B cell (primary cell): Measurements from ENCODE around the gene ZFYVE9.

Experiments
- EZH2 ChIP-seq: IDR thresholded peaks from 2 replicates; pipeline ENCODE4 v1.6.1; 2012; ENCODE audit warnings: borderline replicate concordance, low read depth, mild to moderate bottlenecking, moderate library complexity, low read length; ENCODE audit not compliant: insufficient read depth, poor library complexity, severe bottlenecking
- TF ChIP-seq, protein P1 (sequence below): fragments of 200-600 bp; IDR thresholded peaks from one replicate; pipeline ENCODE4 v1.8.0; 2022; ENCODE audit warnings: antibody characterized with exemption, mild to moderate bottlenecking

DNA sequence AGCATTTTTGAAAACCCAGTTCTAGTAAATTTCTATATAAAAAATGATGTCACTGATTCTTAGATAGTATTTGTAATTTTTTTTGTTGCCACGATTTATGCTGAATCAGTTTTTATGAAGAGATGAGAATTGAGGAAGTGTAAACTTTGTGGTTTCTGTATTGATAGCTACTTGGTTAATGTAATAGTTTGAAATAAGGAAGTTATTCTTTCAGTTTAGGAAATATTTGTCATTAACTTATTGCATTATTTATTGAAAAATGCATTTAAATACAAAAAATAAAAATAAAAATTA, 97.8 kb downstream of the ZFYVE9 start:
- no peak for TF ChIP-seq EZH2
- TF ChIP-seq, protein P1, sequence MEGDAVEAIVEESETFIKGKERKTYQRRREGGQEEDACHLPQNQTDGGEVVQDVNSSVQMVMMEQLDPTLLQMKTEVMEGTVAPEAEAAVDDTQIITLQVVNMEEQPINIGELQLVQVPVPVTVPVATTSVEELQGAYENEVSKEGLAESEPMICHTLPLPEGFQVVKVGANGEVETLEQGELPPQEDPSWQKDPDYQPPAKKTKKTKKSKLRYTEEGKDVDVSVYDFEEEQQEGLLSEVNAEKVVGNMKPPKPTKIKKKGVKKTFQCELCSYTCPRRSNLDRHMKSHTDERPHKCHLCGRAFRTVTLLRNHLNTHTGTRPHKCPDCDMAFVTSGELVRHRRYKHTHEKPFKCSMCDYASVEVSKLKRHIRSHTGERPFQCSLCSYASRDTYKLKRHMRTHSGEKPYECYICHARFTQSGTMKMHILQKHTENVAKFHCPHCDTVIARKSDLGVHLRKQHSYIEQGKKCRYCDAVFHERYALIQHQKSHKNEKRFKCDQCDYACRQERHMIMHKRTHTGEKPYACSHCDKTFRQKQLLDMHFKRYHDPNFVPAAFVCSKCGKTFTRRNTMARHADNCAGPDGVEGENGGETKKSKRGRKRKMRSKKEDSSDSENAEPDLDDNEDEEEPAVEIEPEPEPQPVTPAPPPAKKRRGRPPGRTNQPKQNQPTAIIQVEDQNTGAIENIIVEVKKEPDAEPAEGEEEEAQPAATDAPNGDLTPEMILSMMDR: no peak
